ENCODE results near the gene C11orf24.

C11orf24 gene

DNA sequence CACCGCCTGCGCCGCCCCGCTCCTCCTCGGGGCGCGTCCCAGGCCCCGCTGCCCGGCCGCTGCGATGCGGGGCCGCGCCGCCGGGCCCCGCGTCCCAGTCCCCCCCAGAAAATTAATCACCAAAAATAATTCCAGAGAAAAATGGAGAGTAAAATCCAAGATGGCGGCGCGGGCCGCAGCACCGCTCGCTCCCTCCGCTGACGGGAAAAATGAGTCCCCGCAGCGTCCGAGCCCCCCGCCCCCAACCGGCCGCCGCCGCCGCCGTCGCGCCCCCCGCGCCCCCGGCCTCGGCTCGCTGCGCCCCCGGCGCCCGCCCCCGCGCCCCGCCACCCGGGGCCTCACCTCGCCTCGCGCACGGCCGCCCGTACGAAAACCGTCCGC is 58.6 kb downstream of the C11orf24 start, which contains the start of gene KMT5B:
Gene KMT5B (minus strand): TSS at position 162 of the 381 bp plus-strand sequence. CDS start 23,220 bp downstream, outside the sequence.
- Histone ChIP-seq H3K27me3 (ENCODE audit: control insufficient read depth, insufficient read depth, low read length) (peaks cover 14% of the 10 kb centered on the region), H3K27ac (ENCODE audit: low read depth, low read length) (peak within 1 kb of the TSS; percentile 99), H3K4me3 (ENCODE audit: low read depth, low read length) (peak within 1 kb of the TSS; percentile 94), H3K9me3 (ENCODE audit: control insufficient read depth, insufficient read depth, low read depth, low read length) (no peaks in the 10 kb centered on the region), H3K9ac (ENCODE audit: low read length) (peak within 1 kb of the TSS; percentile 100), H3K36me3 (ENCODE audit: control insufficient read depth, insufficient read depth, low read length) (no peaks in the 10 kb centered on the region), H3K4me1 (ENCODE audit: control insufficient read depth, insufficient read depth, low read length) (peaks cover 24% of the 10 kb centered on the region)

DNA sequence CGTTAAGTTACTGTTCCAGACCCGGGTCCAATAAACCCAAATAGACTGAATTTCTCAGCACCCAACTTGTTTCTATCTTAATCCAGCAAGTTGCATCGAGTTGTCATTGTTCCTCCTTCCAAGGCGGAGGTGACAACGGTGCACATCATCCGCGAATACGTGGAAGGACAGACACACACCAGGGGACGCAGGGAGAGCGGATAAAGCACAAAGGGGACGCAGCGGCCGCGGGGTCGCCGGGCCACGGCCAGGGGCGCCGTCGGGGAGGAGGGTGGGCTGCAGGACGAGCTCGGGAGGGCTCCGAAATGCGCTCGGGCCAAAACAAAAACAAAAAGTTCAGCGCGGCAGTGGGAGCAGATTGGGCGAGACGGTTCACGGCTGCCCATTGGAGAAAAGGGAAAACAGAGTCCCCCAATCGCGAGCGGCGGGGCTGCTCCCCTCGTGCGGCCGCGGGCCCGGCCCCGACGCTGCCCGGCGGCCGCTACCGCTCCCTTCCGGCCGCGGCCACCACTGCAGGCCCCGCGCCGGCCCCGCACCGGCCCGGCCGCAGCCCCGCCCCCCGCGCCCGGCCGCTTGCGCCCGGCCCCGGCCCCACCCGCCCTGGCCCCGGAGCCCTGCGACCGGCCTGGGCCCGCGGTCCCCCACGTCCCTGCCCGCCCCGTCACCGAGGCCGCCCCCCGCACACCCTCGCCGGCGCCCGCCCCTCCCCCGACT is 59.2 kb downstream of the C11orf24 start:
- H3K27me3 ChIP-seq (ENCODE audit: control insufficient read depth, insufficient read depth, low read length), result peaks cover 14% of the 10 kb centered on the region
- no peak overlapping the region for H3K27ac ChIP-seq (ENCODE audit: low read depth, low read length)
- H3K4me3 ChIP-seq (ENCODE audit: low read depth, low read length), result peak overlapping the region; percentile 94
- peaks cover 24% of the 10 kb centered on the region for H3K4me1 ChIP-seq (ENCODE audit: control insufficient read depth, insufficient read depth, low read length)
- no peaks in the 10 kb centered on the region for H3K9me3 ChIP-seq (ENCODE audit: control insufficient read depth, insufficient read depth, low read depth, low read length)
- no peaks in the 10 kb centered on the region for H3K36me3 ChIP-seq (ENCODE audit: control insufficient read depth, insufficient read depth, low read length)
- H3K9ac ChIP-seq (ENCODE audit: low read length), result peak overlapping the region; percentile 79

GRCh38 chr11:68211546-68211945 is 60.2 kb downstream of the C11orf24 start:
- Histone ChIP-seq H3K27ac (ENCODE audit: low read depth, low read length) (no peak overlapping the region), H3K36me3 (ENCODE audit: control insufficient read depth, insufficient read depth, low read length) (no peaks in the 10 kb centered on the region), H3K27me3 (ENCODE audit: control insufficient read depth, insufficient read depth, low read length) (peaks cover 14% of the 10 kb centered on the region), H3K9me3 (ENCODE audit: control insufficient read depth, insufficient read depth, low read depth, low read length) (no peaks in the 10 kb centered on the region), H3K9ac (ENCODE audit: low read length) (no peak overlapping the region), H3K4me3 (ENCODE audit: low read depth, low read length) (peak overlapping the region; percentile 94), H3K4me1 (ENCODE audit: control insufficient read depth, insufficient read depth, low read length) (peaks cover 24% of the 10 kb centered on the region)

Measured in HUES6 (cell line).